Right renal cortex interstitium (tissue), 3 donors: Measurements from ENCODE around the gene CEP19. TPM values are rescaled to one million over a fixed set of nuclear protein-coding genes. Genes with fewer than 3 reads are reported as not detected.
"Not testable (repeated sequence)": the region's sequence is repeated elsewhere in the genome, so short reads cannot be mapped to it uniquely, and the experiment has no call there.

Source experiments
- DNase-seq, 3 donors: peaks; one replicate each; pipeline ENCODE4 v3.0.0-alpha.2; 2013; ENCODE audit warnings: low read depth in 3 of 3, low spot score in 2 of 3
- polyA plus RNA-seq, 3 donors: library from polyadenylated mRNA; unstranded; fragments of 120-200 nt; gene quantifications; one replicate each; pipeline ENCODE4 v1.2.1, GENCODE V29; 2013; ENCODE audit not compliant: insufficient read length in 3 of 3

Gene CEP19
- 1 to 10 TPM; 5.9 to 6.5 (median 6.2) TPM for polyA plus RNA-seq

- peak; percentile 74 to 86 (median 85) for DNase-seq
Measured at GRCh38 chr3:196711838-196712513, at the start of gene CEP19, which contains the start of gene PIGX. TSS of gene CEP19 (minus strand) at chr3:196712250. CDS start at chr3:196708657, 3,593 bp downstream. TSS of gene PIGX (plus strand) at chr3:196712377.

DNA sequence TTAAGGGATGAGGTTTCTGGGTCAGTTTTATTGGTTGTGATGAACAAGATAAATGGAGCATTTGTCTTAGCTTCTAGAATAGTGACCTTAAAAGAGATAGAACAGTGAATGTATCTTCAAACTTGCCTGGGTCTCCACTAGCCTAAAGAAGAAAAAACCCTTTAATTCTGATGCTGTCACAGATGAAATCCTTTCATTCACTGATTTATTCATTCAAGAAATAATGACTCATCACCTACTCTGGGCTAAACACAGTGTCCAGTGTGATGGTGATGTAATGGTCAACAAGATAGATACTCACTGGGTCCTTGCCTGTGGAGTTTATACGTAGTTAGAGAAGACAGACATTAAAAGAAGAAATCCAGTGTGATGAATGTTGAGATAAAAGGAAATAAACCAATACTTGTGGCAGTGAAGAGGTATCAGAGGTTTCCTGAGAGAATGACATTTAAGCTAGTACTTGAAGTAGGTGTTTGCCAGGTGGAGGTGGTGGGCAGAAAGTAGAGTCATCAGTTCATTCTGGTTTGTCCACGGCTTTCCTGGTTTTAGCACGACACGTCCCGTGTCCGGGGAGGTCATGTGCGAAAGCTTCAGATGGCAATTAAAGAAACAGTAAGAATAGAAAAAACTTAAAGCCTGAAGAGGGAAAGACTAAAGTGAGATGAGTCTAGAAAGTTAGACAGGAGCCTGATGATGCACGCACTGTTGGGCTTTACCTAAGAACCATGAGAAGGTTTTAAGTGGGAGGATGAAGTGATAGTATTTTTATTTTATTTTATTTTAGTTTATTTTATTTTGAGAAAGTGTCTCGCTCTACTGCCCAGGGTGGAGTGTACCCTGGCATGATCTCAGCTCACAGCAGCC is 46.1 kb upstream of the CEP19 start:
- no peak for DNase-seq

DNA sequence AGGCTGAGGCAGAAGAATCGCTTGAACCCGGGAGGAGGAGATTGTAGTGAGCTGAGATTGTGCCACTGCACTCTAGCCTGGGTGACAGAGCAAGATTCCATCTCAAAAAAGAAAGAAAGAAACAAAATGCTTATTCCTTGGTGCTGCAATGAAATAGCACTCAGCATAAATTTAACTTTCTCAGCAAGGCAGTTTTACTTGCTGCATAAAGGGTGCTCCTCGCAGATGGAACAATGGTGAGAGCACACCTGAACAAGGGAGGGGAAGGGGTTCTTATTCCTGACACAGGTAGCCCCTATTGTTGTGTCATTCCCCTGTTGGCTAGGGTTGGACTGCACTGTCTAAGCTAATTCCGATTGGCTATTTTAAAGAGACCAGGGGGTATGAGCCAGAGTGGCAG is 44.7 kb upstream of the CEP19 start:
- no peak for DNase-seq

DNA sequence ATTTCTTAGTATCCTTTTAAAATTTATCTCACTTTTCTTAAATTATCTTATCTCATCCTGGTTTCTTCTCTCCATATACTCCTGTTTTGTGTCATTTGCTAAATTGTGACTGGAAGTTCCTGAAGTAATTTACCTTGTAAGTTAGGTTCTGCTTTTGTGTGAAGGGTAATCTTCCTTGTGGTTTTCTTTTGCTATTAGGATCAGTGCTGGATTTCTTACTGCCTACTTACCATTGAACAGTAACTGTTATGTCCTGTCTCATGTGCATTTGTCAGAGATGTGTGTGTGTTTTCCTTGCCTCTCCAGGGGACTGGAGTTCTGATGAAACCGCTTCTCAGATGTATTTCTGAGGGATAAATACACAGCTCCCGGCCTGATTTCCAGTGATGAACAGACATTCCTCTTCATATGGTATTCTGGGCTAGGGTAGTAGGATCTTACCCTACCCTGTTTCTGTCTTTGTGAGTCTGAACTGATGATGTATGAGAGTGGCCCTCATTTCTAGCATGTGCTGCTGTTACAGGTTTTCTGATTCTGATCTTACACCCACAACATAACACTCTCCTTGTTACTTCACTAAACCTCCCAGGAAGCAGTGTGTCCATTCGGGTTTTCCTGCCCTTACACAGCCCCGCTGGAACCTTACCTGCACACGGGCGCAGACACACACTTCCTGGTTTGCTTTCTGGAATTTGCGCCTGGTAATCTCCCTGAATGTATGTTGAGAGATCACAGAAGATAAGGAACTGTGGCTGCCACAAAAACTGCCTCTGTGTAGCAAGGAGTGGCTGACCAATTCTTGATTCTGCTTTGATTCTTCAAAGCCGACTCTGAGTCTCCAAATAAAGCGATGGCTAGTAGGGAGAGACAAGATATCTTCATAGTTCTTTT is 42.3 kb upstream of the CEP19 start:
- no peak for DNase-seq

GRCh38 chr3:196753201-196753600 is 41.2 kb upstream of the CEP19 start:
- no peak for DNase-seq

DNA sequence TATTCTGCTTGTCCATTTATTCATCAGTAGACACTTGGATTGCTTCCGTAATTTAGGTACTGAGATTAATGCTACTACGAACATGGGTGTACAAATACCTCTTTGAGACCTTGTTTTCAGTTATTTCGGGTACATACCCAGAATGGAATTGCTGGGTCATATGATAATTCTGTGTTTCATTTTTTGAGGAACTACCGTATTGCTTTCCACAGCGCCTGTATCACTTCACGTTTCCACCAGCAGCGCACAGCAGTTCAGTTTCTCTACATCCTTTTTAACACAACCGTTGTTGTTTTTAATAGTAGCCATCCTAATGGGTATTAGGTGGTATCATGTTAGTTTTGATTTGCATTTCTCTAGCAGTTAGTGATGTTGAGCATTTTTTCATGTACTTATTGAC is 37.1 kb upstream of the CEP19 start:
- DNase-seq: no peak

- not testable (repeated sequence) for DNase-seq
Measured at GRCh38 chr3:196743569-196743968, 31.5 kb upstream of the CEP19 start.

GRCh38 chr3:196741249-196741889 is 29.3 kb upstream of the CEP19 start:
- no peak for DNase-seq

- peak; percentile 34 to 56 (median 53) for DNase-seq
Measured at GRCh38 chr3:196740481-196741248, 28.6 kb upstream of the CEP19 start.

DNA sequence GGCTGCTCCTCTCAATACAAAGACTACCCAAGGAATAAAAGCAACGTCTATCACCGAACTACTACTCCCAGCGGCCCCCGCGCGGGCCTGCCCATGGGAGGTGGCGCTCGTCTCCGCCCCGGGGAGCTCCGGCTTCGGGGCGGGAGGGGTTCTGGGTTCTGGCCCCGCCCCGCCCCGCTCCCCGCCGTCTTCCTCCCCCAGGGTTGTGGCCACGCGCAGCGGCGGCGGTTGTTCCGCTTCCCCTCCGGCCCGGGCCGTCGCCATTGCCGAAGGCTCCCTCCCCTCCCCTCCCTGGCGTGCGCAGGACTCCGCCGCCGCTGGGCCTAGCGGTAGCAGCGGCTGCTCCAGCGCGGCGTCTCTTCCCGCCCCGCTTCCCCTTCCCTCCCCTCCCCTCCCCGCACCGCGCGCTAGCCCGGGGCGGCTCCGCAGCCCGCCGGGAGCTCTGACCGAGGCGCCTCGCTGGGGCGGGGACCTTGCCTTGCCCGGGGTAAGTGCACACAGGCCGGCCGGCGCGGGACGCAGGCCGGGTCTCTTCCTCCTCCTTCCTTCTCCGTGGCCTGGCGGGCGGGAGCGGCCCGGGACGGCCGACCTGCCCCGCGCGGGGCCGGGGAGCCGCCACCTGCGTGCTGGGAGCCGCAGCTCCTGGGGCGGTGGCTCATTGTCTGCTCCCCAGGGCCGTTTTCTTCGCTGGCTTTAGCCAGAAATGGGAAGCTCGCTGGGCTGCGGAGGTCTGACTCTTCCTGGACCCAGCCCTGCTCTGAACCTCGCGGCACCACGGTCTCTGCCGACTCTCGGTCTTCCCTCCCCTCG is 27.8 kb upstream of the CEP19 start, which contains the start of gene PAK2:
Gene PAK2, plus strand, starts transcription at position 187 of the 810 bp plus-strand sequence. CDS start 42,790 bp downstream, outside the sequence.
- peak in 2 of 3 donors; percentile 65 to 72 for DNase-seq

DNA sequence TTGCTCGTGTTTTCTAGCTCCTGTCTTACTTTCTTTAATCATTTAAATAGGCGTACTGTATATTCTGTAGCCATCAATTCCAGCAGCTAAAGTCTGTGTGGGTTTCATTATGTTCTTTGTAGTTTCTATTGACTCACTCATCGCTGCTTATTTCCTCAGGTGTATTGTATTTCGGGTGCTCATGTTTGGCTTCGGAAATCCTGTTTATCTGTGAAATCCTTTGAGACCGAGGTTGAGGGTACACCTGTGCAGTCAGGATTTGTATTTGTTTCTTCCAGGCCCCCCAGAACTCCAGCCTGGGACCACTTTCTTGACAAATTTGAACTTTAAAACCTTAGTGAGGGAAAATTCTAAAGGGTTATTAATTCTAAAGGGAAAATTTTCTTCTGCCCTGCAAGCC is 25.6 kb upstream of the CEP19 start:
- no peak for DNase-seq

- no peak for DNase-seq
Measured at GRCh38 chr3:196736670-196737374, 24.8 kb upstream of the CEP19 start.

DNA sequence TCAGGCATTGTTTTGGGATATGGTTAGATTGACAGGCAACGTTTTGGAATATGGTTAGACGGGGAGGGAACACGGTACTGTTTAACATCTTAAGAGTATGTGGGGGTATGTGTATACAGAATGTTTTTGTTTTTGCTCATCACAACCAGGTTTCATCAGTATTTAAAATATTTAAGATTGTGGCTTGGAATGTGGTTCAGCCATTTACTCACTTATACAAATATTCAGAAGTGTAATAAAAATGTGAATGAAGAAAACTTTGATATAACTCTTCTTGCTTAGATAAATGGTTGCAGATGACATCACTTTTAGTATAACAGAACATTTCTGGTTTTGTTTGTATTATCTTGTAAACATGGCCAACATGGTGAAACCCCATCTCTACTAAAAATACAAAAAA is 23.7 kb upstream of the CEP19 start:
- no peak for DNase-seq

- DNase-seq: no peak
Measured at GRCh38 chr3:196726788-196727675, 15.0 kb upstream of the CEP19 start.

GRCh38 chr3:196721097-196721496 is 9.0 kb upstream of the CEP19 start:
- DNase-seq: no peak

GRCh38 chr3:196717162-196717561 is 5.1 kb upstream of the CEP19 start:
- not testable (repeated sequence) for DNase-seq
